ENCODE measurements around the gene CPT1A. TPM values are rescaled to one million over a fixed set of nuclear protein-coding genes. Genes with fewer than 3 reads are reported as not detected.

The CPT1A gene
- total RNA-seq, 1 experiment from 2014 or later = 153 TPM

DNA sequence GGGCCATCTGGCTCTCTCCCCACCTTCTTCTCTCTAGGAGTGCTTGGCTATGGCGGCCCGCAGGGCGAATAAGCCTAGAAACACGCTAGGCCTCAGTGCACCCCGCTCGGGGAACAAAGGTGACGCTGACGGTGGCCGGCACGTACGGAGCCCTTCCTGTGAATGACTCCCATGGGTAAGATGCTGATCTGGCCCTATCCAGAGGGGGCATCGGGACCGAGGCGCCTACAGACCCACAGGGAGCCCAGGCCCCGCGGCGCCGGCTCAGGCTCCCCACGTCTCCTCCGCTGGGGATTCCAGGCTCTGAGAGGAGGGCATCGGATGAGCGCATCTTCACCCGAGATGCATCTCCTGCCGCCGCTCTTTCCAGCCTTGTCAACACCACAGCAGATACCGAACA, 59.0 kb downstream of the CPT1A start:
- ATAC-seq (no peak), DNase-seq (ENCODE audit: low read depth, low spot score) (no peak)
- in situ Hi-C loops (cut with HindIII; ENCODE audit: low pct_unique_long_range_greater_than_20kb, low sequenced_read_pairs) (no loop called here), intact Hi-C loops (cut with micrococcal nuclease; ENCODE audit: unreplicated experiment) (no loop called here)
- POLR2A ChIA-PET = no interaction called here
- TF ChIP-seq TCF7L2 (IDR thresholded peaks at IDR 0.05; ENCODE audit: low read depth, low read length) (no peak), POLR2AphosphoS5 (IDR thresholded peaks at IDR 0.05; ENCODE audit: low read depth, low read length) (no peak), SIN3A (IDR thresholded peaks at IDR 0.05; ENCODE audit: borderline replicate concordance, insufficient read depth, low read depth, low read length) (no peak)
- TF ChIP-seq, protein P1, sequence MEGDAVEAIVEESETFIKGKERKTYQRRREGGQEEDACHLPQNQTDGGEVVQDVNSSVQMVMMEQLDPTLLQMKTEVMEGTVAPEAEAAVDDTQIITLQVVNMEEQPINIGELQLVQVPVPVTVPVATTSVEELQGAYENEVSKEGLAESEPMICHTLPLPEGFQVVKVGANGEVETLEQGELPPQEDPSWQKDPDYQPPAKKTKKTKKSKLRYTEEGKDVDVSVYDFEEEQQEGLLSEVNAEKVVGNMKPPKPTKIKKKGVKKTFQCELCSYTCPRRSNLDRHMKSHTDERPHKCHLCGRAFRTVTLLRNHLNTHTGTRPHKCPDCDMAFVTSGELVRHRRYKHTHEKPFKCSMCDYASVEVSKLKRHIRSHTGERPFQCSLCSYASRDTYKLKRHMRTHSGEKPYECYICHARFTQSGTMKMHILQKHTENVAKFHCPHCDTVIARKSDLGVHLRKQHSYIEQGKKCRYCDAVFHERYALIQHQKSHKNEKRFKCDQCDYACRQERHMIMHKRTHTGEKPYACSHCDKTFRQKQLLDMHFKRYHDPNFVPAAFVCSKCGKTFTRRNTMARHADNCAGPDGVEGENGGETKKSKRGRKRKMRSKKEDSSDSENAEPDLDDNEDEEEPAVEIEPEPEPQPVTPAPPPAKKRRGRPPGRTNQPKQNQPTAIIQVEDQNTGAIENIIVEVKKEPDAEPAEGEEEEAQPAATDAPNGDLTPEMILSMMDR (IDR thresholded peaks at IDR 0.05) = no peak
- TF ChIP-seq, protein P2, sequence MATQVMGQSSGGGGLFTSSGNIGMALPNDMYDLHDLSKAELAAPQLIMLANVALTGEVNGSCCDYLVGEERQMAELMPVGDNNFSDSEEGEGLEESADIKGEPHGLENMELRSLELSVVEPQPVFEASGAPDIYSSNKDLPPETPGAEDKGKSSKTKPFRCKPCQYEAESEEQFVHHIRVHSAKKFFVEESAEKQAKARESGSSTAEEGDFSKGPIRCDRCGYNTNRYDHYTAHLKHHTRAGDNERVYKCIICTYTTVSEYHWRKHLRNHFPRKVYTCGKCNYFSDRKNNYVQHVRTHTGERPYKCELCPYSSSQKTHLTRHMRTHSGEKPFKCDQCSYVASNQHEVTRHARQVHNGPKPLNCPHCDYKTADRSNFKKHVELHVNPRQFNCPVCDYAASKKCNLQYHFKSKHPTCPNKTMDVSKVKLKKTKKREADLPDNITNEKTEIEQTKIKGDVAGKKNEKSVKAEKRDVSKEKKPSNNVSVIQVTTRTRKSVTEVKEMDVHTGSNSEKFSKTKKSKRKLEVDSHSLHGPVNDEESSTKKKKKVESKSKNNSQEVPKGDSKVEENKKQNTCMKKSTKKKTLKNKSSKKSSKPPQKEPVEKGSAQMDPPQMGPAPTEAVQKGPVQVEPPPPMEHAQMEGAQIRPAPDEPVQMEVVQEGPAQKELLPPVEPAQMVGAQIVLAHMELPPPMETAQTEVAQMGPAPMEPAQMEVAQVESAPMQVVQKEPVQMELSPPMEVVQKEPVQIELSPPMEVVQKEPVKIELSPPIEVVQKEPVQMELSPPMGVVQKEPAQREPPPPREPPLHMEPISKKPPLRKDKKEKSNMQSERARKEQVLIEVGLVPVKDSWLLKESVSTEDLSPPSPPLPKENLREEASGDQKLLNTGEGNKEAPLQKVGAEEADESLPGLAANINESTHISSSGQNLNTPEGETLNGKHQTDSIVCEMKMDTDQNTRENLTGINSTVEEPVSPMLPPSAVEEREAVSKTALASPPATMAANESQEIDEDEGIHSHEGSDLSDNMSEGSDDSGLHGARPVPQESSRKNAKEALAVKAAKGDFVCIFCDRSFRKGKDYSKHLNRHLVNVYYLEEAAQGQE (IDR thresholded peaks at IDR 0.05; ENCODE audit: insufficient read depth in 1 of 2, low read depth in 2 of 2, low read length in 1 of 2) = no peak
- Histone ChIP-seq H3K4me1 (ENCODE audit: control insufficient read depth, insufficient read depth, low read length) (no peaks in the 10 kb centered on the region), H3K36me3 (ENCODE audit: control insufficient read depth, insufficient read depth, low read length) (peaks cover 8% of the 10 kb centered on the region; the same call in 1 of the 2 replicates), H3K4me3 (ENCODE audit: low read depth in 2 of 2, low read length in 2 of 2) (no peak overlapping the region), H3K27ac (ENCODE audit: low read length) (no peak overlapping the region), H3K27me3 (ENCODE audit: control insufficient read depth, insufficient read depth, low read length) (no peaks in the 10 kb centered on the region), H3K9me3 (ENCODE audit: control insufficient read depth, insufficient read depth, low read depth, low read length) (no peaks in the 10 kb centered on the region)
- CTCF ChIA-PET = no interaction called here
- BruUV-seq (replicated peaks) = no TSS peak

DNA sequence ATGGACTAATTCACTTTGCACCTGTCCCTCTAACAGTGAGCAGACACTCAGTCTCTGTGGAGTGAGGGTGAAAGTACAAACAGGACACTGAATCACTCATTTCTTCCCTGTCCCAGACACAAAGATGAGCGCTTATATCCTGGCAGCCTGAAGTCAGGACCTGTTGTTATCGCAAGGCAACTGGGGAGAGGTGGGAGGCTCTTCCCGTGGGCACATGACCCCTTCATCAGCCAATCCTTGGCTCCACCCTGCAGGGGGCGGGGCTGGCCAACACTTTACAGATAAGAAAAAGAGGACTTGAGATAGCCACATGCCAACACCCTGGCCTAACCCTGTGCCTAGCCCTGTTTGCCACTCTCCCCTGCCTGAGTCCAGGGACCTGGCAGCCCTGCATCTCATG, 60.9 kb downstream of the CPT1A start:
- Histone ChIP-seq H3K9me3 (ENCODE audit: control insufficient read depth, insufficient read depth, low read depth, low read length) (no peaks in the 10 kb centered on the region), H3K27me3 (ENCODE audit: control insufficient read depth, insufficient read depth, low read length) (no peaks in the 10 kb centered on the region), H3K27ac (ENCODE audit: low read length) (no peak overlapping the region), H3K36me3 (ENCODE audit: control insufficient read depth, insufficient read depth, low read length) (peaks cover 9% of the 10 kb centered on the region; the same call in 1 of the 2 replicates), H3K4me3 (ENCODE audit: low read depth in 2 of 2, low read length in 2 of 2) (no peak overlapping the region), H3K4me1 (ENCODE audit: control insufficient read depth, insufficient read depth, low read length) (no peaks in the 10 kb centered on the region)
- ChIA-PET CTCF (no interaction called here), POLR2A (no interaction called here)
- intact Hi-C loops (cut with micrococcal nuclease; ENCODE audit: unreplicated experiment) = no loop called here
- no TSS peak for BruUV-seq (replicated peaks)
- TF ChIP-seq, protein P1 (IDR thresholded peaks at IDR 0.05) = no peak
- TF ChIP-seq, protein P2 (IDR thresholded peaks at IDR 0.05; ENCODE audit: insufficient read depth in 1 of 2, low read depth in 2 of 2, low read length in 1 of 2) = no peak
- TF ChIP-seq SIN3A (IDR thresholded peaks at IDR 0.05; ENCODE audit: borderline replicate concordance, insufficient read depth, low read depth, low read length) = no peak
- no peak for TF ChIP-seq POLR2AphosphoS5 (IDR thresholded peaks at IDR 0.05; ENCODE audit: low read depth, low read length)
- no peak for TF ChIP-seq TCF7L2 (IDR thresholded peaks at IDR 0.05; ENCODE audit: low read depth, low read length)
- peak; percentile 57 for ATAC-seq
- no peak for DNase-seq (ENCODE audit: low read depth, low spot score)
- in situ Hi-C loops (cut with HindIII; ENCODE audit: low pct_unique_long_range_greater_than_20kb, low sequenced_read_pairs) = no loop called here
